ENCODE measurements around the gene ZNF665.

DNA sequence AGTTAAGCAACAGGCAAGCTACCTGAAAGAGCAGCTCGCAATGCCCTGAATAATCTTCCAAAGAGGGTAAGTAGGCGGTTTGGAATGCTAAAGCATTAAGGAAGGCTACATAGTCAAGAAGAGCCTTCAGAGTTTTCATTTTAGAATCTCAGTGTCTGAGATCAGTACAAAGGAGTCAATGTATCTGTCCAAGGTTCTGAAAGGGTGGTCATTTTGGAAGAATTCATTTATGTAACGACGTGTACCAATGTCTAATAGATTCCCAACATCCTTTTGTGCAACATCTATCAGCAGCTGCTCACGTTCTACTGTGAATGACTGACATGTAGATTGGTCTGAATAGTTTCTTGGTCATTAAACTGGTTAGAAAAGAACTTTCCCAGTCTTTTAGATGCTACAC lies 15.2 kb downstream of the ZNF665 start:
- TF ChIP-seq CTCF (IDR thresholded peaks at IDR 0.05) (no peak), POLR2A (IDR thresholded peaks at IDR 0.05) (no peak)

All from esophagus squamous epithelium (tissue), 4 donors.